T-cell (primary cell): Measurements from ENCODE around the gene ZNF280A. TPM values are rescaled to one million over a fixed set of nuclear protein-coding genes. Genes with fewer than 3 reads are reported as not detected.
A peak's percentile ranks its signal among the peaks of the same experiment; 100 is the strongest.
"Not testable (repeated sequence)": the region's sequence is repeated elsewhere in the genome, so short reads cannot be mapped to it uniquely, and the experiment has no call there.

Experiments
- ATAC-seq, 4 experiments: fragments of 200-7000 bp in 3 of 4; fragments of 150-1000 bp in 1 of 4; cut with Tn5 transposase; replicated peaks in 1 of 4; 1 replicate in 3 of 4; 2 replicates in 1 of 4; pipeline ENCODE4 v1.10.0; 2021; ENCODE audit warnings: moderate library complexity in 3 of 4, mild to moderate bottlenecking in 2 of 4, moderate number of reproducible peaks in 1 of 4
- CTCF ChIA-PET, 2 donors: fragments of 300-600 bp; sonication (Branson Sonifier 250); formaldehyde crosslinking; loops; one replicate each; lab custom pipeline; 2022; ENCODE audit warnings: antibody characterized with exemption in 2 of 2; lab: Charles Lee
- POLR2A ChIA-PET, 2 donors: fragments of 300-600 bp; sonication (Branson Sonifier 250); formaldehyde crosslinking; loops; one replicate each; lab custom pipeline; 2022; ENCODE audit warnings: antibody characterized with exemption in 2 of 2; lab: Charles Lee
- DNase-seq, 35 experiments: peaks; one replicate each; pipeline versions ENCODE4 v3.0.0 to v3.0.0-alpha.2; 2013 to 2023
- H3K27ac ChIP-seq: one replicate; pipeline ENCODE4 v1.5.1; 2013; ENCODE audit warnings: low read length
- H3K27me3 ChIP-seq, 2 experiments: replicated peaks in 1 of 2; 1 replicate in 1 of 2; 2 replicates in 1 of 2; pipeline versions ENCODE4 v1.6.1 to v1.7.0; 2013; ENCODE audit warnings: low read length in 1 of 2, mixed read lengths in 1 of 2; ENCODE audit not compliant: control insufficient read depth in 2 of 2, insufficient read depth in 2 of 2; ENCODE audit errors: extremely low read depth in 1 of 2
- H3K36me3 ChIP-seq, 2 donors: 1 replicate in 1 of 2; 2 replicates in 1 of 2; pipeline versions ENCODE4 v1.6.1 to v1.7.0; 2013; ENCODE audit warnings: low read length in 1 of 2; ENCODE audit not compliant: control insufficient read depth in 2 of 2, insufficient read depth in 1 of 2; ENCODE audit errors: extremely low read depth in 1 of 2
- H3K4me1 ChIP-seq, 2 experiments: 1 replicate in 1 of 2; 2 replicates in 1 of 2; pipeline versions ENCODE4 v1.6.1 to v1.7.0; 2013; ENCODE audit warnings: low read length in 2 of 2, mixed read lengths in 1 of 2; ENCODE audit not compliant: insufficient read depth in 2 of 2, control insufficient read depth in 1 of 2; ENCODE audit errors: extremely low read depth in 1 of 2
- H3K4me3 ChIP-seq, 2 donors: 1 replicate in 1 of 2; 2 replicates in 1 of 2; pipeline versions ENCODE4 v1.5.1 to v1.7.0; 2013; ENCODE audit warnings: mild to moderate bottlenecking in 2 of 2, low read length in 1 of 2, moderate library complexity in 1 of 2; ENCODE audit not compliant: control insufficient read depth in 1 of 2; ENCODE audit errors: extremely low read depth in 1 of 2
- H3K9me3 ChIP-seq: 2 replicates; pipeline ENCODE4 v1.7.0; 2013
- H3K27ac Mint-ChIP-seq, 2 donors: one replicate each; pipeline ENCODE4 v1.8.0; 2020 to 2021; ENCODE audit warnings: mild to moderate bottlenecking in 2 of 2, mixed read lengths in 2 of 2
- H3K27me3 Mint-ChIP-seq, 2 donors: one replicate each; pipeline ENCODE4 v1.8.0; 2021 to 2022; ENCODE audit warnings: mixed read lengths in 2 of 2
- H3K36me3 Mint-ChIP-seq: one replicate; pipeline ENCODE4 v1.8.0; 2021; ENCODE audit warnings: mixed read lengths
- H3K4me1 Mint-ChIP-seq, 3 donors: one replicate each; pipeline ENCODE4 v1.8.0; 2020 to 2022; ENCODE audit warnings: mixed read lengths in 3 of 3, mild to moderate bottlenecking in 1 of 3
- H3K4me3 Mint-ChIP-seq, 3 donors: one replicate each; pipeline ENCODE4 v1.8.0; 2020 to 2022; ENCODE audit warnings: mild to moderate bottlenecking in 3 of 3, mixed read lengths in 3 of 3, moderate library complexity in 3 of 3
- H3K9me3 Mint-ChIP-seq, 3 donors: one replicate each; pipeline ENCODE4 v1.8.0; 2020 to 2022; ENCODE audit warnings: mixed read lengths in 3 of 3
- WGBS: methylation state at CpG from one replicate; pipeline ENCODE4 v1.1.5; 2013; ENCODE audit warnings: missing lambda C conversion rate; ENCODE audit not compliant: insufficient coverage; 5-methylcytosine and 5-hydroxymethylcytosine counted together
- total RNA-seq, 35 experiments: library from RNA in 6 of 35; stranded (reverse) in 6 of 35; fragments of 120-200 nt in 1 of 35; gene quantifications; one replicate each; pipeline versions ENCODE4 v1.2.1 to v1.2.4 and lab custom pipeline; 2013 to 2026

The ZNF280A gene
- total RNA-seq, 5 donors from 2014 or later (not counting 1 experiment from before 2014, with no cell fraction given) = not detected

DNA sequence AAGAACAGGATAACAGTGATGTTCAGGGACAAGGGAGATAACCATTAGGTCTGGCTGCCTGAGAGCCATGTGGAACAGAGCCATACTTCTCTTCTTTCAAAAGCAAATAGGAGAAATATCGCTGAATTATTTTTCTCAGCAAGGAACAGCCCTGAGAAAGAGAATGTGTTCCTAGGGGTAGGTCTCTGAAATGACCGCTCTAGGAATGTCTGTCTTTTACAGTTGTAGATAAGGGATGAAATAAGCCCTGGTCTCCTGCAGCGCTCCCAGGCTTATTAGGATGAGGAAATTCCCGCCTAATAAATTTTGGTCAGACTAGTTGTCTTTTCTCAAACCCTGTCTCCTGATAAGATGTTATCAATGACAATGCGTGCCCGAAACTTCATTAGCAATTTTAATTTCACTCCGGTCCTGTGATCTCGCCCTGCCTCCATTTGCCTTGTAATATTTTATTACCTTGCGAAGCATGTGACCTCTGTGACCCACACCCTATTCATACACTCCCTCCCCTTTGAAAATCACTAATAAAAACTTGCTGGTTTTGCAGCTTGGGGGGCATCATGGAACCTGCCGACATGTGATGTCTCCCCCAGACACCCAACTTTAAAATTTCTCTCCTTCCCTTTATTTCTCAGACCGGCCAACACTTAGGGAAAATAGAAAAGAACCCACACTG lies 51.1 kb downstream of the ZNF280A start:
- H3K4me3 Mint-ChIP-seq, H3K36me3 ChIP-seq, CTCF ChIA-PET, H3K4me1 Mint-ChIP-seq, H3K27ac ChIP-seq, DNase-seq, H3K36me3 Mint-ChIP-seq, ATAC-seq, H3K27ac Mint-ChIP-seq, H3K4me3 ChIP-seq, H3K4me1 ChIP-seq, H3K9me3 ChIP-seq: not testable (repeated sequence)
- 89% methylated on average over 6 of the region's 11 CpGs for WGBS
- H3K27me3 Mint-ChIP-seq = peaks cover 16 to 33% of the 10 kb centered on the region in 2 donors
- H3K9me3 Mint-ChIP-seq = peaks cover 6 to 20% (median 9%) of the 10 kb centered on the region in 3 donors
- peaks cover 0 to 18% of the 10 kb centered on the region in 2 experiments for H3K27me3 ChIP-seq
- POLR2A ChIA-PET = interaction anchor here in 1 of 2 donors (0.6 kb wide), 1 partner anchor 22 kb away, joined by 3 read pairs; no protein-coding TSS in a partner anchor

DNA sequence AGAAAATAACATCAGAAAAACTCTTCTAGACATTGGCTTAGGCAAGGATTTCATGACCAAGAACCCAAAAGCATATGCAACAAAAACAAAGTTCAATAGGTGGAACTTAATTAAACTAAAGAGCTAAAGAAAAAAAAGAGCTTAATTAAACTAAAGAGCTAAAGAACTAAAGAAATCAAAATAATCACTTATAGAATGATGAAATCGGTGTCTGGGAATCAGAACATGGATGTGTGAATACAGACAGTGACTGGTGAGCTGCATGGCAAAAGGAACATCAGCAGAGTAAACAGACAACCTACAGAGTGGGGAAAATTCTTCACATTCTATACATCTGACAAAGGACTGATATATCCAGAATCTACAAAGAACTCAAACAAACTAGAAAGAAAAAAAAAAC lies 53.0 kb downstream of the ZNF280A start:
- Histone ChIP-seq H3K4me3 (no peak overlapping the region), H3K36me3 (no peaks in the 10 kb centered on the region), H3K27me3 (peaks cover 0 to 26% of the 10 kb centered on the region in 2 experiments), H3K9me3 (no peaks in the 10 kb centered on the region), H3K4me1 (peaks cover 0 to 5% of the 10 kb centered on the region in 2 experiments), H3K27ac (no peak overlapping the region)
- WGBS = no CpG with 5 or more reads among the region's 1 CpG
- POLR2A ChIA-PET = no interaction called here
- H3K4me1 Mint-ChIP-seq = no peaks in the 10 kb centered on the region
- no peak overlapping the region for H3K27ac Mint-ChIP-seq
- H3K4me3 Mint-ChIP-seq = no peak overlapping the region
- no peak for DNase-seq
- CTCF ChIA-PET = interaction anchor here in 1 of 2 donors (0.8 kb wide), 1 partner anchor 229 kb away, joined by 3 read pairs; no protein-coding TSS in a partner anchor
- H3K9me3 Mint-ChIP-seq = peaks cover 6 to 20% (median 9%) of the 10 kb centered on the region in 3 donors
- H3K27me3 Mint-ChIP-seq = peaks cover 32 to 49% of the 10 kb centered on the region in 2 donors
- no peak for ATAC-seq
- no peaks in the 10 kb centered on the region for H3K36me3 Mint-ChIP-seq

DNA sequence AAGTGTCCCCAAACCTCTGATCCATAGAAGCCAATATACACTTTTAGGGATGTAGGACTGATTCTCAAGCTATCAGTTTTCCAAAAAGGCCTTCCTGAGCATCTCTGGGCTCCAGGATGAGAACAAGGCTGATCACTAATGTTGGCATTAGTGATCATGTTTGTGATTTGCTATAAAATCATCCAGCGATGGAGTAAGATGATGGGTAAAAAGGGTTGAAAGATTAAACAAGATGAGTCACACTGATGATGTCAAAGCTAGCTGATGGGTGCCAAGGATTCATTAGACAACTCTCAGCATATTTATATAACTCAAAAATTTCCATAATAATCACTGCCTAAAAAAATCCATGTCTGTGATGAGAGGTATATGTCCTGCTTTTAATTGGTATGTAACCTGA lies 54.3 kb downstream of the ZNF280A start:
- Mint-ChIP-seq H3K36me3 (no peaks in the 10 kb centered on the region), H3K9me3 (peaks cover 6 to 20% (median 9%) of the 10 kb centered on the region in 3 donors), H3K4me3 (no peak overlapping the region), H3K27ac (no peak overlapping the region), H3K27me3 (peaks cover 40 to 53% of the 10 kb centered on the region in 2 donors), H3K4me1 (no peaks in the 10 kb centered on the region)
- ChIA-PET CTCF (no interaction called here), POLR2A (no interaction called here)
- peaks cover 0 to 5% of the 10 kb centered on the region in 2 experiments for H3K4me1 ChIP-seq
- ATAC-seq (no peak), DNase-seq (no peak)
- peaks cover 0 to 31% of the 10 kb centered on the region in 2 experiments for H3K27me3 ChIP-seq
- no CpG with 5 or more reads among the region's 1 CpG for WGBS
- no peak overlapping the region for H3K27ac ChIP-seq
- H3K4me3 ChIP-seq = no peak overlapping the region
- no peaks in the 10 kb centered on the region for H3K9me3 ChIP-seq
- H3K36me3 ChIP-seq = no peaks in the 10 kb centered on the region

DNA sequence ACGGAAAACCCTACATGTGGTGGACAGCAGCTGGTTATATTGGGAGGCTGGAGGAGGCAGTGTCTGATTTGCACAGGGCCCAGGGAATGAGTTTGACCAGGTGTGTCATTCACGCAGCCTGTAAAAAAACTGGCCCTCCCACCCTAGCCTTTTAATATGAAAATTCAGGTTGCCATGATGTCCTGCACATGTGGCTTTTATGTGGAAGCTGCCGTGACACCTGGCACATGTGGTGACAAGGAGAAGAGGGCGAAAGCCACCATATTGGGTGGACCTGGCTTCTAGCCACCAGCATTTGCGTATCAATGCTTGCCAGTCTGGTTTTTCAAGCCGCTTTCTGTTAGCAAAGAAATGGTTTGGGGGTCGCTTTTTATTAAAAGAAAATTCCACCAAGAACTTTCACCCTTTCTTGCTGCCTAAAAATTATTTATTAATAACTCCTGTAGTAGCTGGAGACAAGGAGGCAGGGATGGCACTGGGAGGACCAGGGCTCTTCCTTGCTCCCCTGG lies 54.9 kb downstream of the ZNF280A start:
- ChIA-PET CTCF (no interaction called here), POLR2A (no interaction called here)
- Mint-ChIP-seq H3K4me3 (no peak overlapping the region), H3K27ac (no peak overlapping the region), H3K4me1 (no peaks in the 10 kb centered on the region), H3K36me3 (no peaks in the 10 kb centered on the region), H3K27me3 (peaks cover 43 to 53% of the 10 kb centered on the region in 2 donors), H3K9me3 (peaks cover 6 to 20% (median 9%) of the 10 kb centered on the region in 3 donors)
- 90% methylated on average over 2 of the region's 7 CpGs for WGBS
- Histone ChIP-seq H3K4me1 (peaks cover 0 to 5% of the 10 kb centered on the region in 2 experiments), H3K36me3 (no peaks in the 10 kb centered on the region), H3K9me3 (no peaks in the 10 kb centered on the region), H3K4me3 (no peak overlapping the region), H3K27ac (no peak overlapping the region), H3K27me3 (peaks cover 0 to 29% of the 10 kb centered on the region in 2 experiments)
- ATAC-seq = no peak
- DNase-seq = no peak

DNA sequence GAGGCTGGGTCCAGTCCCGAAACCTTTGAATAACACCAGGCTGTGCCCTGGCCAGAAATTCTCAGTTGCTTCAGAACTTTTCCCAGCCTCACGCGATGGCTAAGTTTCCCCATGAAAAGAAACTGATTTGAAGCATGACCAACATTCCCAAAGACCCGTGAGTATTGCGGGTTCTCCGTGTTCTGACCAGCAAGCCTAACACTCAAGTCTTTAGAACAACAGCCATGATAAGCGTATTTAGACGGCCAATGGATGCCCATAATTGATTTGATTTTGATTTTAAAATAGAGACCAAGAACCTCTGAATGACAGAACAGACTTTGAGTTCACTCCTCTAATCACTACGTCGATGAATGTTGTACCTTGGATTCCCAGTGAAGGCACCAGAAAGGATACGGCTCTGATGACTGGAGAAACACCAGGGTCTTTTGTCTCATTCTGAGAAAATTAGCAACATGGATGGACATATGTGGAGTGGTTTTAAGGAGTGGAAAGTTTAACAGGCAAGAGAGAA lies 55.5 kb downstream of the ZNF280A start:
- H3K36me3 ChIP-seq = no peaks in the 10 kb centered on the region
- H3K9me3 ChIP-seq = no peaks in the 10 kb centered on the region
- DNase-seq = no peak
- H3K27ac ChIP-seq = no peak overlapping the region
- POLR2A ChIA-PET = no interaction called here
- ATAC-seq = no peak
- WGBS = 82% methylated on average over 6 of the region's 11 CpGs
- peaks cover 0 to 33% of the 10 kb centered on the region in 2 experiments for H3K27me3 ChIP-seq
- Mint-ChIP-seq H3K36me3 (no peaks in the 10 kb centered on the region), H3K4me1 (no peaks in the 10 kb centered on the region), H3K27ac (peak overlapping the region in 1 of 2 donors; percentile 1), H3K27me3 (peaks cover 38 to 51% of the 10 kb centered on the region in 2 donors), H3K9me3 (peaks cover 1 to 15% (median 5%) of the 10 kb centered on the region in 3 donors), H3K4me3 (no peak overlapping the region)
- peaks cover 0 to 5% of the 10 kb centered on the region in 2 experiments for H3K4me1 ChIP-seq
- no peak overlapping the region for H3K4me3 ChIP-seq
- CTCF ChIA-PET = interaction anchor here in 1 of 2 donors (0.6 kb wide), 1 partner anchor 86 kb away, joined by 3 read pairs; no protein-coding TSS in a partner anchor

DNA sequence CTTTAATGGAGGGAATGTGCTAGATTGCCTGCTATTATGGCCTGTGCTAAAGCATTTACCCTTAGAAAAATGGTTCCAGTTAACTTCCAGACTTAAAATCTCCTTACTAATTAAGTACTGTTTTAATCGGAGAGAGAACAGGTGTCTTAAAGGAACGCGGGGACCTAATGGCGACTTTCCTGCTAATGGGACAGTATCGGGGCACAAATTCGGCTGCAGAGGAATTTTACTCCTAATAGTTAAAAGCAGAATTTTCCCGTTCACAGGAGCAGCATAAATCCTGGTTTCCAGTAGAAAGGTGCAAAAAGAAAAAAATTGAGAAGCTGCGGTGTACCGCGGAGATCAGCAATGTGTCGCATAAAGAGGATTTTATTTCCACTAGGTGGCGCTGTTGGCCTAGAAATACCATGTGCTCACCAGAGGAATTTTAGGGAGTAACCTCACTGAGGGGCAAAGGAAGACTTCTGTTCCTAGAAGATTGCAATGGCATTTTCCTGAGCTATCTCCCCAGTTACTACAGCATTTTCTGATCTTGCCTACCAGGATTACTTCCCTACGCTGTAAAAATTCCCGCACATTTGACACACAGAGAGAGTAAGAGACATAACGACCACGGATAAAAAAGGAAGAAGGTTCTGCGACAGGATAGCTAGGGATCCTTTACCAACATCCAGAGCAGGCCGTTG lies 56.1 kb downstream of the ZNF280A start:
- Mint-ChIP-seq H3K27ac (peak overlapping the region in 1 of 2 donors; percentile 1), H3K9me3 (peaks cover 3 to 13% (median 8%) of the 10 kb centered on the region in 3 donors), H3K36me3 (no peaks in the 10 kb centered on the region), H3K27me3 (peaks cover 38 to 51% of the 10 kb centered on the region in 2 donors), H3K4me1 (no peaks in the 10 kb centered on the region), H3K4me3 (no peak overlapping the region)
- DNase-seq = peak in 30 of 35 experiments; percentile 2 to 79 (median 24)
- H3K27me3 ChIP-seq = peaks cover 0 to 33% of the 10 kb centered on the region in 2 experiments
- ChIA-PET CTCF (interaction anchor here in 1 of 2 donors (0.6 kb wide), 1 partner anchor 86 kb away, joined by 3 read pairs; no protein-coding TSS in a partner anchor), POLR2A (interaction anchor here in 1 of 2 donors (0.6 kb wide), 1 partner anchor 374 kb away, joined by 12 read pairs; no protein-coding TSS in a partner anchor)
- no peaks in the 10 kb centered on the region for H3K36me3 ChIP-seq
- H3K9me3 ChIP-seq = no peaks in the 10 kb centered on the region
- H3K27ac ChIP-seq = no peak overlapping the region
- 3% methylated on average over 5 of the region's 18 CpGs for WGBS
- H3K4me3 ChIP-seq = no peak overlapping the region
- peaks cover 0 to 5% of the 10 kb centered on the region in 2 experiments for H3K4me1 ChIP-seq
- peak in 3 of 4 experiments; percentile 41 to 53 (median 42) for ATAC-seq
